Heart right ventricle (tissue), 16 donors: ENCODE data around the gene SH3TC1. TPM values are rescaled to one million over a fixed set of nuclear protein-coding genes. Genes with fewer than 3 reads are reported as not detected.
A peak's percentile ranks its signal among the peaks of the same experiment; 100 is the strongest.

Experiments
- ATAC-seq, 8 donors: fragments of 200-7000 bp; cut with Tn5 transposase; one replicate each; pipeline ENCODE4 v1.9.1; 2020; ENCODE audit warnings: mild to moderate bottlenecking in 8 of 8, moderate library complexity in 8 of 8, moderate number of reproducible peaks in 1 of 8
- DNase-seq, 2 donors: peaks; one replicate each; pipeline ENCODE4 v3.0.0-alpha.2; 2020
- H3K27ac ChIP-seq, 10 donors: fragments of 200-600 bp; sonication (generic) in 2 of 10; one replicate each; pipeline versions ENCODE4 v1.5.0 to v1.8.0; 2020 to 2022; ENCODE audit warnings: mild to moderate bottlenecking in 3 of 10
- H3K27me3 ChIP-seq, 7 donors: fragments of 200-600 bp; one replicate each; pipeline ENCODE4 v1.8.0; 2021 to 2022; ENCODE audit warnings: mild to moderate bottlenecking in 2 of 7
- H3K36me3 ChIP-seq, 9 donors: fragments of 200-600 bp; sonication (generic) in 1 of 9; one replicate each; pipeline versions ENCODE4 v1.5.0 to v1.8.0; 2020 to 2022; ENCODE audit warnings: mild to moderate bottlenecking in 2 of 9
- H3K4me1 ChIP-seq, 9 donors: fragments of 200-600 bp; sonication (generic) in 1 of 9; one replicate each; pipeline versions ENCODE4 v1.5.0 to v1.8.0; 2020 to 2022; ENCODE audit warnings: mild to moderate bottlenecking in 4 of 9
- H3K4me3 ChIP-seq, 10 donors: fragments of 200-600 bp; sonication (generic) in 2 of 10; one replicate each; pipeline versions ENCODE4 v1.5.0 to v1.8.0; 2020 to 2022; ENCODE audit warnings: mild to moderate bottlenecking in 7 of 10, moderate library complexity in 2 of 10
- H3K9me3 ChIP-seq, 11 donors: fragments of 200-600 bp in 10 of 11; sonication (generic) in 2 of 11; one replicate each; pipeline versions ENCODE4 v1.5.0 to v1.8.0; 2013 to 2022; ENCODE audit warnings: mild to moderate bottlenecking in 2 of 11, control low read depth in 1 of 11, moderate library complexity in 1 of 11
- WGBS, 2 donors: extraction: QIAGEN DNeasy Blood & Tissue Kit; methylation state at CpG; one replicate each; pipeline ENCODE4 v1.1.7; 2013; ENCODE audit warnings: inconsistent platforms in 1 of 2; 5-methylcytosine and 5-hydroxymethylcytosine counted together
- intact Hi-C, 10 donors: fragments of 100-400 bp; cut with DNase I; formaldehyde crosslinking; loops; one replicate each; pipeline versions ENCODE4 v1.11.1 to v1.14.2; 2022
- polyA plus RNA-seq, 2 donors: library from polyadenylated mRNA; stranded (reverse); fragments of 200-250 nt; gene quantifications; one replicate each; pipeline ENCODE4 v1.2.3, GENCODE V29; 2013
- total RNA-seq, 10 donors: library from RNA; stranded (reverse); fragmentation: NEBNext Ultra II Directional in 3 of 10; extraction: Animal tissue kit (Norgen Biotek cat#: 25700) in 3 of 10; gene quantifications; one replicate each; pipeline versions ENCODE4 v1.2.1 to v1.2.4, GENCODE V29; 2021 to 2023
- TF ChIP-seq, protein P1 (sequence below), 9 donors: fragments of 200-600 bp; sonication (generic) in 2 of 9; IDR thresholded peaks; one replicate each; pipeline versions ENCODE4 v1.5.0 to v1.8.0; 2021 to 2022; ENCODE audit warnings: antibody characterized with exemption in 9 of 9, mild to moderate bottlenecking in 5 of 9, moderate library complexity in 1 of 9
- donor health status: Arrhythmogenic right ventricular cardiomyopathy.
- donor health status: ischemic (EF 13 %, LVEDD 7.1; RV severe dilation, severe dysfunction).
- donor health status: healthy with polysubstance abuse.
- donor health status: DM: no; HTN: yes; CAD: no.
- donor health status: DM: no; HTN: no; CAD: no.
- donor health status: ischemic (EF 25% LVEDD 6.9; RV normal size, moderate dysfunction).
- donor health status: ischemic (EF 25% LVEDD 5.7; RV mildly dilated, moderate dysfunction).
- donor health status: healthy.
- donor health status: DM: yes; HTN: yes; CAD: no.
- donor health status: Ischemic cardiomyopathy.
- donor health status: ischemic (EF 35%, LVEDD 5.7; RV mildly dilated, moderate dysfunction).
- donor health status: nonischemic (EF 11% LVEDD 7.7; RV severe dilation, severe dysfunction).
- donor health status: DM: yes; HTN: yes; CAD: no.
- donor health status: PGD.
- donor health status: ischemic (EF 29% LVEDD 5.4; RV normal size, mild dysfunction).
- donor health status: nonischemic (EF 23%, LVEDD 6.1; RV moderate dilation, normal function).

The SH3TC1 gene
- total and polyA plus RNA-seq, 12 donors = 7.4 to 22.8 (median 11.2) TPM

DNA sequence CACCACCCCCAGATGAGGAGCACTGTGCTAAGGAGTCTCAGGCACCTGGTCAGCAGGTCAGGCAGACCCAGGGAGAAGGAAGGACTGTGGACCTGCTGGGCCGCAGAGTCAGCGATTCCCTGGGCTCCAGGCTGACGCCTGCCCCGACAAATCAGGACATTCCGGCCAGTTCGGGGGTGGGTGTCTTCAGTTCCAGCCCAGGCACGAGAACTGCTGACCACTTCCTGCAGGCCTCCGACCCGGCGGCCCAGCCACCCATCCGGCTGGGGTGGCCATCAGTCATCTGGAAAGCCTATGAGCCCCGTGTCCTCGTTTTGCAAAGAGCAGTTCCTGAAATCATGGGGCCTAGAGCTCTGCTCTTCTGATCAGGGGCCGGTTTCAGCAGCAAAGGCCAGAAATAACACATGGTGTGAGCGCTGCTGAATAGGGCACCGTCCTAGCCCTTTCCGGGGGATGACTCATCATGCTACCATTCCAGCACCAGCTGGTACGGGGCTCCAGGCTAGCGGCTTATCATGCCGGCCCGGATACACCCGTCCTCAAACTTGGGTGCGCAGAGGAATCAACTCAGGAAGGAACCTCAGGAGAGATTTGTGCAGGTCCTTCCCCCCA lies 7.8 kb upstream of the SH3TC1 start:
- Histone ChIP-seq H3K4me1 (peaks cover 28 to 72% (median 60%) of the 10 kb centered on the region in 9 donors), H3K9me3 (no peaks in the 10 kb centered on the region), H3K36me3 (no peaks in the 10 kb centered on the region), H3K27me3 (no peaks in the 10 kb centered on the region), H3K27ac (peak overlapping the region; percentile 57 to 92 (median 85)), H3K4me3 (peak overlapping the region in 1 of 10 donors; percentile 24)
- intact Hi-C loops = loop anchor here in 1 of 10 donors (10.0 kb wide), 1 partner anchor 376 kb away; no protein-coding TSS in a partner anchor
- DNase-seq = peak; percentile 73 to 82
- TF ChIP-seq, protein P1, sequence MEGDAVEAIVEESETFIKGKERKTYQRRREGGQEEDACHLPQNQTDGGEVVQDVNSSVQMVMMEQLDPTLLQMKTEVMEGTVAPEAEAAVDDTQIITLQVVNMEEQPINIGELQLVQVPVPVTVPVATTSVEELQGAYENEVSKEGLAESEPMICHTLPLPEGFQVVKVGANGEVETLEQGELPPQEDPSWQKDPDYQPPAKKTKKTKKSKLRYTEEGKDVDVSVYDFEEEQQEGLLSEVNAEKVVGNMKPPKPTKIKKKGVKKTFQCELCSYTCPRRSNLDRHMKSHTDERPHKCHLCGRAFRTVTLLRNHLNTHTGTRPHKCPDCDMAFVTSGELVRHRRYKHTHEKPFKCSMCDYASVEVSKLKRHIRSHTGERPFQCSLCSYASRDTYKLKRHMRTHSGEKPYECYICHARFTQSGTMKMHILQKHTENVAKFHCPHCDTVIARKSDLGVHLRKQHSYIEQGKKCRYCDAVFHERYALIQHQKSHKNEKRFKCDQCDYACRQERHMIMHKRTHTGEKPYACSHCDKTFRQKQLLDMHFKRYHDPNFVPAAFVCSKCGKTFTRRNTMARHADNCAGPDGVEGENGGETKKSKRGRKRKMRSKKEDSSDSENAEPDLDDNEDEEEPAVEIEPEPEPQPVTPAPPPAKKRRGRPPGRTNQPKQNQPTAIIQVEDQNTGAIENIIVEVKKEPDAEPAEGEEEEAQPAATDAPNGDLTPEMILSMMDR (IDR thresholded peaks at IDR 0.05) = no peak
- 36 to 49% methylated on average over 23 of the region's 23 CpGs for WGBS, 2 donors
- ATAC-seq = peak; percentile 37 to 80 (median 64)

DNA sequence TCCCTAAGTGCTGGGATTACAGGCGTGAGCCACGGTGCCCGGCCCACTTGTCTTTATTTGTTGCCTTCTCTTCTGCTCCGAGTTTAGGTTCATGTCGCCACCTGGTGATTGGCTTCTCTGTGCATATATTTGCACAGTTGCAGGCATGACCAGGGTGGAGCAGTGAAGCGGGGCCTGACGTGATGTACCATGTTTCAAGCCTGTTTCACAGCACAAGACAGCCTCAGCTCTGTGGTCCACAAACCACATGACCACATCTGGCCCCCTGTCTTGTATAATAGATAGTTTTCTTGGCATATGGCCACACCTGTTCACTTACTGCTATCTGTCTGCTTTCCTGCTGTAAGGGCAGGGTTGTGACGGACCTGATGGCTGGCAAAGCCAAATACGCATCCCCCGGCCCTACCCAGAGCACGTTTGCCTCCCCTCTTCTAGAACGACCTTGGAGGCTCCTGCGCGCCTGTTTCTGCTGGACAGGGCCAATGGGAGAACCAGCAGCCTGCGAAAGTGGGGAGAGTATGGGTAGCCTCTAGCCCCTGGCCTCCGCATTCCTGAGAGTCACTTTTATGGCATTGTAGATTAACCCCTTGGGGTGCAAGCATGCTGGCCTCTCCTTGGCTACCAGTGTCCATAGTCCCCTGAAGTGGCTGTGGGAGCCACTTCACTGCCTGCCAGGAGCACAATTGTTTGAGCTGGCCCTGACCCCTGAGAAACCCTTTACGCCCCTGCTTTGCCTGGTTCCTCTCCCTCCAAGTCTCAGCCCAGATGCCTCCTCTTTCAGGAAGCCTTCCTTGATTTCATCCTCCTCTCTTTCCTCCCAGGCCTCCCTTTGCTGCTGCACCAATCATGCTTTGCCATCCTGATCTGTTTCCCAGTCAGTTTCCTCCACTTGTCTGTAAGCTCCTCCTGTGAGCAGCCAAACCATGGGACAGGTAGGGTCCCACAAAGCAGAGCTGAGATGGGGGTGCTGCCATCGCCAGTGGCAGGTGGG lies 6.0 kb upstream of the SH3TC1 start:
- H3K27ac ChIP-seq = peak overlapping the region in 5 of 10 donors; percentile 85 to 92 (median 90)
- peaks cover 28 to 90% (median 71%) of the 10 kb centered on the region in 9 donors for H3K4me1 ChIP-seq
- WGBS, 2 donors = 52 to 60% methylated on average over 18 of the region's 18 CpGs
- no peak overlapping the region for H3K4me3 ChIP-seq
- DNase-seq (peak in 1 of 2 donors; percentile 56), ATAC-seq (no peak)
- TF ChIP-seq, protein P1 (IDR thresholded peaks at IDR 0.05) = peak in 7 of 9 donors; percentile 28 to 60 (median 44)
- no peaks in the 10 kb centered on the region for H3K27me3 ChIP-seq
- no peaks in the 10 kb centered on the region for H3K9me3 ChIP-seq
- no peaks in the 10 kb centered on the region for H3K36me3 ChIP-seq
- intact Hi-C loops = loop anchor here in 1 of 10 donors (10.0 kb wide), 1 partner anchor 378 kb away; no protein-coding TSS in a partner anchor

DNA sequence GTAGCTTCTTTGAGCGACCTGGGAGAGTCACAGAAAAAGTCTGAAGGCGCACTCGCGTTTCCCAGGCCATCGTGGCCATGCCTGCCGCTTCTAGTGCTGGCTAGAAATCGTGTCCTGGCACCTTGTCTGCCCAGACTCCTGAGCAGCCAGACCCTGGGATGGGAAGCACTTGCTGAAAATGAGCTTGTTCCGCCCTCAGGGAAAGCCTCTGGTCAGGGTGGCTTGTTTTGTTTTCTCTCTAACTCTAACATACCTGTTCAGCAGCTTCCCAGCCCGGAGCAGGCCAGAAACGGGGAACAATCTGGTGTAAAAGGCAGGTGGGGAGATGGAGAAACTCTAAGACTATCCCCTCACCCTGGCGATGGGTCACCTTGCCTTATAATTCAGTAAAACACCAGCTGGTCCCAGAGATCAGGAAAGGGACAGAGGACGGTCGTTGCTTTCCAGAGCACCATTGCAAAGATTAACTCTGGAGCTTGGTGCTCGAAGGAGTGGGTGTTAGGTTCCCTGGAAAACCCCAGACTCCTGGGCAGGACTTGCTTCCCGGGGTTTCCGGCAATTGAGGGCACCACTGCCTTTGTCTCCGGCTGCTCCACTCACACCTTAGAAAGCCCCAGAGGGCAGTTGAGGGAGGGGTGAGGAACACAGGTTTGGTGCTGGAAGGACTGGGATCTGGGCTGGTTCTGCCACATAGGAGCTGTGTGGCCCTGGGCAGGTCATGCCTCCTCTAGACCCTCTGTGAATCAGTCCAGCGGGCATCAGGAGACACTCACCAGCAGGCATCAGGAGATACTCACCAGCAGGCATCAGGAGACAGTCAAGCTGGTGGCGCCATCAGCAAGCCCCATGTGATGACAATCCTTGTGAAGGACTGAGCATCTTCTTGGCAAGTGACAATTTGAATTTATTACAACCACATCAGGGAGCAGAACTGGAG lies 4.5 kb upstream of the SH3TC1 start:
- TF ChIP-seq, protein P1 (IDR thresholded peaks at IDR 0.05) = no peak
- Histone ChIP-seq H3K9me3 (no peaks in the 10 kb centered on the region), H3K36me3 (no peaks in the 10 kb centered on the region), H3K4me3 (no peak overlapping the region), H3K27me3 (no peaks in the 10 kb centered on the region), H3K4me1 (peaks cover 28 to 90% (median 72%) of the 10 kb centered on the region in 9 donors), H3K27ac (peak overlapping the region in 2 of 10 donors; percentile 44 to 47)
- 78 to 80% methylated on average over 19 of the region's 19 CpGs for WGBS, 2 donors
- DNase-seq (no peak), ATAC-seq (no peak)
- intact Hi-C loops = loop anchor here in 1 of 10 donors (10.0 kb wide), 1 partner anchor 380 kb away; no protein-coding TSS in a partner anchor
